ENCODE data around the gene FBXL16.

Gene FBXL16

GRCh38 chr16:673399-673991 lies 32.1 kb downstream of the FBXL16 start:
- TF ChIP-seq ZNF585B (tag by site-specific recombination; IDR thresholded peaks at IDR 0.05) (no peak), ZIC2 (tag by site-specific recombination; IDR thresholded peaks at IDR 0.05) (0 out of 2 replicates have a peak, but pooled peaks have one; percentile 32), ZNF350 (tag by site-specific recombination; IDR thresholded peaks at IDR 0.05) (no peak), GLIS2 (tag by site-specific recombination; IDR thresholded peaks at IDR 0.05) (peak; percentile 29; the same call in 1 of the 2 replicates), ZFP3 (tag by site-specific recombination; IDR thresholded peaks at IDR 0.05; ENCODE audit: low read depth) (no peak), ZNF530 (tag by site-specific recombination; IDR thresholded peaks at IDR 0.05; ENCODE audit: low read depth) (no peak), KLF1 (tag by site-specific recombination; IDR thresholded peaks at IDR 0.05) (no peak)
- no peak overlapping the region for H3K27ac ChIP-seq (ENCODE audit: extremely low read depth, low read depth, low read length)
- H3K9me3 ChIP-seq (ENCODE audit: control insufficient read depth, insufficient read depth, low read depth, low read length) = no peaks in the 10 kb centered on the region
- no peak overlapping the region for H3K4me3 ChIP-seq (ENCODE audit: low read depth, low read length)
- POLR2A ChIA-PET = interaction anchor here (1.2 to 1.3 kb wide), 2 partner anchors 8 to 17 kb away, joined by 3 read pairs; partner anchors contain the start of gene WDR24
- CTCF ChIA-PET = no interaction called here
- no peaks in the 10 kb centered on the region for H3K4me1 ChIP-seq (ENCODE audit: control insufficient read depth, insufficient read depth, low read length)
- H3K36me3 ChIP-seq (ENCODE audit: control insufficient read depth in 2 of 2, insufficient read depth in 1 of 2, low read length in 2 of 2) = peaks cover 0 to 65% of the 10 kb centered on the region in 2 experiments; a peak in 1 of 3 replicates

- POLR2A ChIA-PET = interaction anchor here (1.3 to 6.7 kb wide), 2 partner anchors 8 to 17 kb away, joined by 3 to 57 read pairs; partner anchors contain the start of genes STUB1 and WDR24
- H3K27ac ChIP-seq (ENCODE audit: extremely low read depth, low read depth, low read length) = no peak overlapping the region
- no peaks in the 10 kb centered on the region for H3K4me1 ChIP-seq (ENCODE audit: control insufficient read depth, insufficient read depth, low read length)
- TF ChIP-seq HIC1 (tag by site-specific recombination; IDR thresholded peaks at IDR 0.05) = peak; percentile 57; the same call in 1 of the 2 replicates
- no peak for TF ChIP-seq ZNF433 (tag by site-specific recombination; IDR thresholded peaks at IDR 0.05; ENCODE audit: low read depth)
- TF ChIP-seq ZBTB26 (tag by site-specific recombination; optimal IDR thresholded peaks at IDR 0.05) = peak; percentile 12
- H3K36me3 ChIP-seq (ENCODE audit: control insufficient read depth in 2 of 2, insufficient read depth in 1 of 2, low read length in 2 of 2) = peaks cover 0 to 65% of the 10 kb centered on the region in 2 experiments; a peak in 1 of 3 replicates
- CTCF ChIA-PET = no interaction called here
- H3K9me3 ChIP-seq (ENCODE audit: control insufficient read depth, insufficient read depth, low read depth, low read length) = no peaks in the 10 kb centered on the region
- no peak overlapping the region for H3K4me3 ChIP-seq (ENCODE audit: low read depth, low read length)
These were observed 32.8 kb downstream of the FBXL16 start for GRCh38 chr16:672851-673250.

- no peak for TF ChIP-seq RBAK (tag by site-specific recombination; IDR thresholded peaks at IDR 0.05)
- no peak for TF ChIP-seq ZNF521 (tag by site-specific recombination; IDR thresholded peaks at IDR 0.05)
- no peak for TF ChIP-seq WT1 (tag by site-specific recombination; IDR thresholded peaks at IDR 0.05)
- no peak for TF ChIP-seq ZNF221 (tag by site-specific recombination; IDR thresholded peaks at IDR 0.05; ENCODE audit: borderline replicate concordance)
- no peak for TF ChIP-seq ZNF776 (tag by site-specific recombination; IDR thresholded peaks at IDR 0.05; ENCODE audit: borderline replicate concordance)
- no peak for TF ChIP-seq ZNF391 (tag by site-specific recombination; IDR thresholded peaks at IDR 0.05; ENCODE audit: borderline replicate concordance, low read depth)
- TF ChIP-seq ZNF10 (tag by site-specific recombination; IDR thresholded peaks at IDR 0.05) = no peak
- no peak for TF ChIP-seq ZBTB26 (tag by site-specific recombination; optimal IDR thresholded peaks at IDR 0.05)
- no peak for TF ChIP-seq ZIC2 (tag by site-specific recombination; IDR thresholded peaks at IDR 0.05)
- TF ChIP-seq BCL11A (tag by site-specific recombination; IDR thresholded peaks at IDR 0.05; ENCODE audit: low read depth) = no peak
- no peak for TF ChIP-seq ZNF623 (tag by site-specific recombination; IDR thresholded peaks at IDR 0.05)
- no peak for TF ChIP-seq ZNF2 (tag by site-specific recombination; IDR thresholded peaks at IDR 0.05)
- no peak for TF ChIP-seq ZBTB1 (tag by site-specific recombination; IDR thresholded peaks at IDR 0.05)
- no peak for TF ChIP-seq ZNF555 (tag by site-specific recombination; conservative IDR thresholded peaks at IDR 0.05)
- no peak for TF ChIP-seq ZNF830 (tag by site-specific recombination; IDR thresholded peaks at IDR 0.05; ENCODE audit: low read depth)
- no peak for TF ChIP-seq ZNF843 (tag by site-specific recombination; IDR thresholded peaks at IDR 0.05)
- TF ChIP-seq ZNF146 (tag by site-specific recombination; IDR thresholded peaks at IDR 0.05) = no peak
- H3K9me3 ChIP-seq (ENCODE audit: control insufficient read depth, insufficient read depth, low read depth, low read length) = no peaks in the 10 kb centered on the region
- no peaks in the 10 kb centered on the region for H3K4me1 ChIP-seq (ENCODE audit: control insufficient read depth, insufficient read depth, low read length)
- H3K27ac ChIP-seq (ENCODE audit: extremely low read depth, low read depth, low read length) = no peak overlapping the region
- ChIA-PET POLR2A (interaction anchor here (6.7 kb wide), 1 partner anchor 9 kb away, joined by 57 read pairs; the partner anchor contains the start of gene STUB1), CTCF (interaction anchor here (0.6 kb wide), 1 partner anchor 48 kb away, joined by 4 read pairs; no protein-coding TSS in a partner anchor)
- H3K36me3 ChIP-seq (ENCODE audit: control insufficient read depth in 2 of 2, insufficient read depth in 1 of 2, low read length in 2 of 2) = peaks cover 0 to 65% of the 10 kb centered on the region in 2 experiments; a peak in 1 of 3 replicates
- H3K4me3 ChIP-seq (ENCODE audit: low read depth, low read length) = no peak overlapping the region
These were observed 33.2 kb downstream of the FBXL16 start for GRCh38 chr16:672371-672770.

Measured in HEK293 (cell line).